Heart left ventricle (tissue), 16 donors: ENCODE results near the gene LRG1. TPM values are rescaled to one million over a fixed set of nuclear protein-coding genes. Genes with fewer than 3 reads are reported as not detected.

ENCODE experiments used
- ATAC-seq, 4 donors: fragments of 200-7000 bp; cut with Tn5 transposase; one replicate each; pipeline ENCODE4 v1.9.1; 2020 to 2022; ENCODE audit warnings: moderate library complexity in 4 of 4, mild to moderate bottlenecking in 3 of 4, moderate number of reproducible peaks in 1 of 4
- DNase-seq, 5 donors: peaks; one replicate each; pipeline ENCODE4 v3.0.0-alpha.2; 2020
- H3K27ac ChIP-seq, 12 donors: fragments of 200-600 bp; sonication (generic) in 4 of 12; one replicate each; pipeline versions ENCODE4 v1.5.0 to v1.8.0; 2016 to 2022; ENCODE audit warnings: mild to moderate bottlenecking in 2 of 12
- H3K27me3 ChIP-seq, 9 donors: fragments of 200-600 bp; sonication (generic) in 2 of 9; one replicate each; pipeline versions ENCODE4 v1.5.1 to v1.8.0; 2016 to 2022; ENCODE audit warnings: mild to moderate bottlenecking in 3 of 9
- H3K36me3 ChIP-seq, 9 donors: fragments of 200-600 bp; sonication (generic) in 2 of 9; one replicate each; pipeline versions ENCODE4 v1.5.0 to v1.8.0; 2018 to 2022; ENCODE audit warnings: mild to moderate bottlenecking in 2 of 9
- H3K4me1 ChIP-seq, 12 donors: fragments of 200-600 bp; sonication (generic) in 4 of 12; one replicate each; pipeline versions ENCODE4 v1.5.0 to v1.8.0; 2016 to 2022; ENCODE audit warnings: mild to moderate bottlenecking in 3 of 12
- H3K4me3 ChIP-seq, 12 donors: fragments of 200-600 bp; sonication (generic) in 4 of 12; one replicate each; pipeline versions ENCODE4 v1.5.0 to v1.8.0; 2017 to 2022; ENCODE audit warnings: mild to moderate bottlenecking in 9 of 12, moderate library complexity in 4 of 12
- H3K9me3 ChIP-seq, 12 donors: fragments of 200-600 bp; sonication (generic) in 4 of 12; one replicate each; pipeline versions ENCODE4 v1.5.0 to v1.8.0; 2016 to 2022; ENCODE audit warnings: mild to moderate bottlenecking in 1 of 12
- CTCF ChIP-seq, 12 donors: fragments of 200-600 bp; sonication (generic) in 4 of 12; IDR thresholded peaks; one replicate each; pipeline versions ENCODE4 v1.5.0 to v1.8.0; 2018 to 2022; ENCODE audit warnings: antibody characterized with exemption in 12 of 12, mild to moderate bottlenecking in 5 of 12
- POLR2A ChIP-seq, 2 donors: fragments of 450-650 bp; IDR thresholded peaks; one replicate each; pipeline ENCODE4 v1.6.1; 2017; ENCODE audit warnings: antibody characterized with exemption in 2 of 2, mild to moderate bottlenecking in 2 of 2, moderate library complexity in 2 of 2
- WGBS, 4 donors: extraction: QIAGEN DNeasy Blood & Tissue Kit in 2 of 4; methylation state at CpG; one replicate each; pipeline versions ENCODE4 v1.1.5 to v1.1.7; 2013 to 2018; 5-methylcytosine and 5-hydroxymethylcytosine counted together
- intact Hi-C, 10 donors: fragments of 100-400 bp; cut with DNase I; formaldehyde crosslinking; loops; one replicate each; pipeline versions ENCODE4 v1.11.1 to v1.14.2; 2022
- polyA plus RNA-seq, 2 donors: library from polyadenylated mRNA; stranded (reverse); fragments of 200-250 nt; gene quantifications; one replicate each; pipeline ENCODE4 v1.2.3, GENCODE V29; 2013
- total RNA-seq, 9 donors: library from RNA; depleted of rRNA in 2 of 9; stranded (reverse); fragments of >200 nt in 2 of 9; fragmentation: NEBNext Ultra II Directional in 3 of 9; extraction: Animal tissue kit (Norgen Biotek cat#: 25700) in 3 of 9; gene quantifications; one replicate each; pipeline versions ENCODE4 v1.1.0 to v1.2.4, GENCODE V29; 2016 to 2023
- donor health status: ischemic (EF 13 %, LVEDD 7.1; RV severe dilation, severe dysfunction).
- donor health status: healthy with polysubstance abuse.
- donor health status: DM: no; HTN: yes; CAD: no.
- donor health status: DM: no; HTN: no; CAD: no.
- donor health status: ischemic (EF 25% LVEDD 6.9; RV normal size, moderate dysfunction).
- donor health status: ischemic (EF 25% LVEDD 5.7; RV mildly dilated, moderate dysfunction).
- donor health status: healthy.
- donor health status: DM: yes; HTN: yes; CAD: no.
- donor health status: ischemic (EF 35%, LVEDD 5.7; RV mildly dilated, moderate dysfunction).
- donor health status: nonischemic (EF 11% LVEDD 7.7; RV severe dilation, severe dysfunction).
- donor health status: DM: yes; HTN: yes; CAD: no.
- donor health status: PGD.
- donor health status: ischemic (EF 29% LVEDD 5.4; RV normal size, mild dysfunction).
- donor health status: nonischemic (EF 23%, LVEDD 6.1; RV moderate dilation, normal function).

Gene LRG1
- total and polyA plus RNA-seq, 11 donors: 0.15 to 1.7 (median 0.35) TPM

GRCh38 chr19:4502282-4503131, 37.3 kb downstream of the LRG1 start:
- Histone ChIP-seq H3K4me1 (peaks cover 0 to 12% (median 0%) of the 10 kb centered on the region in 12 donors), H3K36me3 (peaks cover 0 to 96% (median 79%) of the 10 kb centered on the region in 9 donors), H3K4me3 (no peak overlapping the region), H3K27me3 (no peaks in the 10 kb centered on the region), H3K9me3 (no peaks in the 10 kb centered on the region), H3K27ac (peak overlapping the region in 3 of 12 donors; percentile 7 to 31 (median 10))
- 78 to 88% (median 86%) methylated on average over 19 to 37 of the region's 37 CpGs for WGBS, 4 donors
- intact Hi-C loops: no loop called here
- DNase-seq (peak in 2 of 5 donors; percentile 7 to 17), ATAC-seq (peak in 2 of 4 donors; percentile 1 to 2)
- TF ChIP-seq POLR2A (IDR thresholded peaks at IDR 0.05) (no peak), CTCF (IDR thresholded peaks at IDR 0.05) (no peak)

DNA sequence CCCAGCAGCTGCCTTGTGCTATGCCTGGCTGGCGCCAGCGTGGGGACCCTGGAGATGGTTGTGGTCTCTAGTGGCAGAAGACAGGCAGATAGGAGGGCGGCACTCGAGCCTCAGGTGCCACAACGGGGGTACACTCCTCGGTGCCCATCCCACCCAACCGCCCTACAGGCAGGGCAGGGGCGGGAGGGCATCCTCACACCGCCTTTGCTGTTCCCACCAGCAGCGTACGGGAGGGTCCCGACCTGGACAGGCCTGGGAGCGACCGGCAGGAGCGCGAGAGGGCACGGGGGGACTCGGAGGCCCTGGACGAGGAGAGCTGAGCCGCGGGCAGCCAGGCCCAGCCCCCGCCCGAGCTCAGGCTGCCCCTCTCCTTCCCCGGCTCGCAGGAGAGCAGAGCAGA, 38.1 kb downstream of the LRG1 start:
- Histone ChIP-seq H3K9me3 (no peaks in the 10 kb centered on the region), H3K27me3 (no peaks in the 10 kb centered on the region), H3K27ac (peak overlapping the region in 4 of 12 donors; percentile 7 to 31 (median 14)), H3K4me1 (peaks cover 0 to 5% (median 0%) of the 10 kb centered on the region in 12 donors), H3K36me3 (peaks cover 0 to 96% (median 86%) of the 10 kb centered on the region in 9 donors), H3K4me3 (no peak overlapping the region)
- no peak for TF ChIP-seq CTCF (IDR thresholded peaks at IDR 0.05)
- no peak for TF ChIP-seq POLR2A (IDR thresholded peaks at IDR 0.05)
- WGBS, 4 donors: 70 to 87% (median 85%) methylated on average over 15 to 25 of the region's 25 CpGs
- DNase-seq (peak in 2 of 5 donors; percentile 7 to 19), ATAC-seq (peak in 2 of 4 donors; percentile 1 to 5)
- intact Hi-C loops: no loop called here

GRCh38 chr19:4500841-4501591, 38.8 kb downstream of the LRG1 start:
- no peak overlapping the region for H3K4me3 ChIP-seq
- H3K9me3 ChIP-seq: no peaks in the 10 kb centered on the region
- WGBS, 4 donors: 92 to 93% (median 92%) methylated on average over 23 to 29 of the region's 29 CpGs
- no peaks in the 10 kb centered on the region for H3K4me1 ChIP-seq
- DNase-seq (peak in 2 of 5 donors; percentile 5 to 12), ATAC-seq (peak in 1 of 4 donors; percentile 4)
- peaks cover 0 to 96% (median 86%) of the 10 kb centered on the region in 9 donors for H3K36me3 ChIP-seq
- TF ChIP-seq CTCF (IDR thresholded peaks at IDR 0.05): no peak
- TF ChIP-seq POLR2A (IDR thresholded peaks at IDR 0.05): no peak
- peak overlapping the region in 2 of 12 donors; percentile 19 to 31 for H3K27ac ChIP-seq
- H3K27me3 ChIP-seq: no peaks in the 10 kb centered on the region
- intact Hi-C loops: no loop called here

DNA sequence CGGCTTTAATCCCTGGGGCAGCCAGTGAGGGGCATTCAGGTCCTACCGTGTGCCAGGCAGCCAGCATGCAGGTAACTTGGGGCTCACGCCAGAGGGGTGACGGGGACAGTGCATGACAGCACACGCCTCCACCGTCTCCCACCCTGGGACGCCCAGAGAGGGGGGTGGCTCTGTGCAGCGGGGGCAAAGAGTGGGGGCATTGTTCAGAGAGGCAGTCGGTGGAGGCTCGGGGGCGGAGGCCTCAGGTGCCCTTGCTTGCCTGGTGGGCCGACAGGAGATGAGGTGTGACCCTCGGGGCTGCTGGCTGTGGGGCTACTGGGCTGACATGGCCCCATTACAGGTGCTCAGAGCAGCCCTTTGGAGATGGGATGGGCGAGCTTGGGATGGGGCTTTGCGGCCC, 40.0 kb downstream of the LRG1 start:
- Histone ChIP-seq H3K27ac (no peak overlapping the region), H3K36me3 (peaks cover 0 to 96% (median 82%) of the 10 kb centered on the region in 9 donors), H3K9me3 (no peaks in the 10 kb centered on the region), H3K4me1 (no peaks in the 10 kb centered on the region), H3K4me3 (no peak overlapping the region), H3K27me3 (no peaks in the 10 kb centered on the region)
- DNase-seq: peak in 2 of 5 donors; percentile 8 to 16
- 90 to 95% (median 93%) methylated on average over 11 to 15 of the region's 15 CpGs for whole genome bisulfite sequencing, 4 donors
- peak in 1 of 4 donors; percentile 15 for ATAC-seq
- intact Hi-C loops: no loop called here
- TF ChIP-seq CTCF (IDR thresholded peaks at IDR 0.05) (no peak), POLR2A (IDR thresholded peaks at IDR 0.05) (no peak)
